B cell (primary cell): ENCODE results near the gene AGRP. TPM values are rescaled to one million over a fixed set of nuclear protein-coding genes. Genes with fewer than 3 reads are reported as not detected.

ENCODE experiments used
- ATAC-seq: fragments of 200-7000 bp; cut with Tn5 transposase; one replicate; pipeline ENCODE4 v1.10.0; 2021; ENCODE audit warnings: low read depth, mild to moderate bottlenecking, moderate number of reproducible peaks, moderate library complexity
- CTCF ChIA-PET: fragments of 350-600 bp; sonication (Branson Sonifier 250); formaldehyde crosslinking; loops from one replicate; lab custom pipeline; 2021; ENCODE audit warnings: antibody characterized with exemption, inconsistent platforms; lab: Charles Lee
- POLR2A ChIA-PET: fragments of 350-600 bp; sonication (Branson Sonifier 250); formaldehyde crosslinking; loops from one replicate; lab custom pipeline; 2021; ENCODE audit warnings: antibody characterized with exemption; lab: Charles Lee
- DNase-seq: peaks from one replicate; pipeline ENCODE4 v3.0.0; 2013
- H2AFZ ChIP-seq: 2 replicates; pipeline ENCODE4 v1.6.1; 2012; ENCODE audit warnings: mild to moderate bottlenecking, low read depth, low read length; ENCODE audit not compliant: insufficient read depth, poor library complexity, severe bottlenecking
- H3K27ac ChIP-seq, 2 donors: 1 replicate in 1 of 2; 2 replicates in 1 of 2; pipeline ENCODE4 v1.5.1; 2012 to 2013; ENCODE audit warnings: low read length in 2 of 2, mild to moderate bottlenecking in 2 of 2, moderate library complexity in 1 of 2
- H3K27me3 ChIP-seq, 4 experiments: fragments of 200-600 bp in 1 of 4; sonication (generic) in 1 of 4; replicated peaks in 1 of 4; 1 replicate in 2 of 4; 2 replicates in 2 of 4; pipeline versions ENCODE4 v1.6.1 to v1.7.0; 2013 to 2016; ENCODE audit warnings: low read length in 3 of 4, mild to moderate bottlenecking in 2 of 4, mixed read lengths in 1 of 4, moderate library complexity in 1 of 4; ENCODE audit not compliant: insufficient read depth in 4 of 4, control insufficient read depth in 3 of 4; ENCODE audit errors: control extremely low read depth in 1 of 4
- H3K36me3 ChIP-seq, 2 experiments: replicated peaks in 1 of 2; 1 replicate in 1 of 2; 2 replicates in 1 of 2; pipeline versions ENCODE4 v1.6.1 to v1.7.1; 2013; ENCODE audit warnings: low read length in 1 of 2; ENCODE audit not compliant: insufficient read depth in 2 of 2, control insufficient read depth in 1 of 2; ENCODE audit errors: control extremely low read depth in 1 of 2, extremely low read depth in 1 of 2
- H3K4me1 ChIP-seq, 2 donors: fragments of 200-600 bp in 1 of 2; sonication (generic) in 1 of 2; 1 replicate in 1 of 2; 2 replicates in 1 of 2; pipeline versions ENCODE4 v1.5.1 to v1.6.1; 2013 to 2017; ENCODE audit warnings: low read length in 2 of 2; ENCODE audit not compliant: control insufficient read depth in 2 of 2, insufficient read depth in 2 of 2
- H3K4me2 ChIP-seq: replicated peaks from 2 replicates; pipeline ENCODE3; 2012; ENCODE audit warnings: mild to moderate bottlenecking, low read depth, low read length; ENCODE audit not compliant: poor library complexity, severe bottlenecking
- H3K4me3 ChIP-seq, 5 experiments: fragments of 200-600 bp in 1 of 5; sonication (generic) in 1 of 5; 1 replicate in 3 of 5; 2 replicates in 2 of 5; pipeline versions ENCODE4 v1.5.1 to v1.7.0; 2011 to 2016; ENCODE audit warnings: low read length in 4 of 5, mild to moderate bottlenecking in 4 of 5, low read depth in 2 of 5, control low read depth in 1 of 5, moderate library complexity in 1 of 5; ENCODE audit not compliant: insufficient read depth in 1 of 5; ENCODE audit errors: control extremely low read depth in 1 of 5, extremely low read depth in 1 of 5
- H3K79me2 ChIP-seq: fragments of 200-600 bp; sonication (generic); one replicate; pipeline ENCODE4 v1.6.0; 2016; ENCODE audit warnings: low read length; ENCODE audit not compliant: control insufficient read depth, insufficient read depth
- H3K9ac ChIP-seq: fragments of 200-600 bp; sonication (generic); 2 replicates; pipeline ENCODE4 v1.6.1; 2017; ENCODE audit warnings: mild to moderate bottlenecking, low read length, moderate library complexity
- H3K9me3 ChIP-seq, 3 donors: one replicate each; pipeline versions ENCODE4 v1.6.1 to v1.7.1; 2013; ENCODE audit warnings: low read length in 2 of 3; ENCODE audit not compliant: control insufficient read depth in 2 of 3, insufficient read depth in 1 of 3; ENCODE audit errors: control extremely low read depth in 1 of 3
- H4K20me1 ChIP-seq: 2 replicates; pipeline ENCODE4 v1.6.0; 2012; ENCODE audit warnings: mild to moderate bottlenecking, low read length; ENCODE audit not compliant: insufficient read depth, control insufficient read depth, poor library complexity, severe bottlenecking
- H3K27ac Mint-ChIP-seq: one replicate; pipeline ENCODE4 v1.8.0; 2021; ENCODE audit warnings: mixed read lengths
- H3K27me3 Mint-ChIP-seq: one replicate; pipeline ENCODE4 v1.8.0; 2021; ENCODE audit warnings: mixed read lengths
- H3K4me1 Mint-ChIP-seq: one replicate; pipeline ENCODE4 v1.8.0; 2021; ENCODE audit warnings: mixed read lengths
- H3K4me3 Mint-ChIP-seq: one replicate; pipeline ENCODE4 v1.8.0; 2021; ENCODE audit warnings: mixed read lengths
- H3K9me3 Mint-ChIP-seq: one replicate; pipeline ENCODE4 v1.8.0; 2022; ENCODE audit warnings: mixed read lengths; ENCODE audit not compliant: insufficient read depth
- CTCF ChIP-seq: fragments of 200-600 bp; IDR thresholded peaks from one replicate; pipeline ENCODE4 v1.8.0; 2022; ENCODE audit warnings: antibody characterized with exemption, mild to moderate bottlenecking
- EZH2 ChIP-seq: IDR thresholded peaks from 2 replicates; pipeline ENCODE4 v1.6.1; 2012; ENCODE audit warnings: borderline replicate concordance, low read depth, mild to moderate bottlenecking, moderate library complexity, low read length; ENCODE audit not compliant: insufficient read depth, poor library complexity, severe bottlenecking
- WGBS: methylation state at CpG from one replicate; pipeline ENCODE4 v1.1.5; 2013; ENCODE audit warnings: missing lambda C conversion rate; ENCODE audit not compliant: insufficient coverage; 5-methylcytosine and 5-hydroxymethylcytosine counted together
- intact Hi-C: fragments of 100-400 bp; cut with micrococcal nuclease; formaldehyde crosslinking; loops from one replicate; pipeline ENCODE4 v1.10.0; 2022
- polyA plus RNA-seq: library from polyadenylated mRNA; depleted of rRNA; stranded (reverse); fragments of >200 nt; gene quantifications from 2 replicates; pipeline ENCODE4 v1.2.3, GENCODE V29; 2012
- total RNA-seq, 2 donors: library from RNA; stranded (reverse); fragments of 120-200 nt in 1 of 2; gene quantifications; 1 replicate in 1 of 2; 2 replicates in 1 of 2; pipeline versions ENCODE4 v1.2.3 to v1.2.4, GENCODE V29; 2013 to 2022

Gene AGRP
- total and polyA plus RNA-seq, 2 donors (not counting 1 experiment from before 2014, with no cell fraction given): not detected

GRCh38 chr16:67449739-67450138 lies 33.6 kb downstream of the AGRP start:
- CTCF ChIA-PET: interaction anchor here (1.6 to 4.5 kb wide), 3 partner anchors 18 to 24 kb away, joined by 4 to 29 read pairs (median 6); no protein-coding TSS in a partner anchor
- WGBS: 93% methylated on average over 3 of the region's 3 CpGs

More at GRCh38 chr16:67449739-67450138, 33.6 kb downstream of the AGRP start:
- no peak overlapping the region for H3K9ac ChIP-seq
- H3K27me3 ChIP-seq: no peaks in the 10 kb centered on the region
- POLR2A ChIA-PET: interaction anchor here (0.6 kb wide), 1 partner anchor 286 kb away, joined by 4 read pairs; no protein-coding TSS in a partner anchor
- no peak for DNase-seq
- no peak overlapping the region for H3K4me2 ChIP-seq
- peaks cover 84% of the 10 kb centered on the region for H4K20me1 ChIP-seq
- H3K36me3 ChIP-seq: peaks cover 0 to 78% of the 10 kb centered on the region in 2 experiments
- ATAC-seq: no peak
- H3K4me1 ChIP-seq: no peaks in the 10 kb centered on the region
- Mint-ChIP-seq H3K4me1 (peaks cover 3% of the 10 kb centered on the region), H3K27me3 (no peaks in the 10 kb centered on the region), H3K9me3 (no peaks in the 10 kb centered on the region), H3K4me3 (no peak overlapping the region), H3K27ac (no peak overlapping the region)
- no peak overlapping the region for H3K4me3 ChIP-seq
- H3K27ac ChIP-seq: no peak overlapping the region
- intact Hi-C loops: no loop called here
- no peak overlapping the region for H2AFZ ChIP-seq
- no peak for TF ChIP-seq CTCF
- TF ChIP-seq EZH2: no peak
- H3K9me3 ChIP-seq: peaks cover 0 to 2% (median 0%) of the 10 kb centered on the region in 3 donors
- H3K79me2 ChIP-seq: peaks cover 25% of the 10 kb centered on the region
